A172 (cell line): ENCODE results near the gene TSPAN13. TPM values are rescaled to one million over a fixed set of nuclear protein-coding genes. Genes with fewer than 3 reads are reported as not detected.
"Not testable (repeated sequence)": the region's sequence is repeated elsewhere in the genome, so short reads cannot be mapped to it uniquely, and the experiment has no call there.

ENCODE experiments used
- DNase-seq: peaks from one replicate; pipeline ENCODE4 v3.0.0-alpha.2; 2015; ENCODE audit warnings: low spot score
- total RNA-seq: library from RNA; depleted of rRNA; stranded (reverse); fragments of >200 nt; shearing (Covaris generic); gene quantifications from 2 replicates; pipeline ENCODE4 v1.2.3, GENCODE V29; 2014

TSPAN13 gene
- total RNA-seq, 1 experiment from 2014 or later: 2.4 TPM

DNA sequence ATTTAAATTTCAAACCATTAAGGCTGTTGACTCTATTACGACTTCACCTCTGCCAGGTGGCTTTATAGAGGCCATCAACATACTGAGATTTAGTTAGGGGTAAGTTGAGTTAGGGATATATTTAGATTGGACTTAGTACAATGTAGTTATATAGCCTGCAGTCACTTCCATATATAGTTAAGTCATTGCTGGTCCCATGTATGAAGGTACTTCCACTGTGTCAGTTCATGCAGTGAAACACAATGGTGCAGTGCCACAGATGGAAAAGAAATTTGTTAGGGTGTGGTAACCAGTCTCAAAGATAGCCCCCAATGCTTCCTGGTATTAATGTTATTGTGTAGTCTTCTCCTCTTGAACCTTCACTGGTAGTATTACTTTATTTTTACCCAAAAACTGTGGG lies 12.6 kb upstream of the TSPAN13 start:
- DNase-seq: no peak

DNA sequence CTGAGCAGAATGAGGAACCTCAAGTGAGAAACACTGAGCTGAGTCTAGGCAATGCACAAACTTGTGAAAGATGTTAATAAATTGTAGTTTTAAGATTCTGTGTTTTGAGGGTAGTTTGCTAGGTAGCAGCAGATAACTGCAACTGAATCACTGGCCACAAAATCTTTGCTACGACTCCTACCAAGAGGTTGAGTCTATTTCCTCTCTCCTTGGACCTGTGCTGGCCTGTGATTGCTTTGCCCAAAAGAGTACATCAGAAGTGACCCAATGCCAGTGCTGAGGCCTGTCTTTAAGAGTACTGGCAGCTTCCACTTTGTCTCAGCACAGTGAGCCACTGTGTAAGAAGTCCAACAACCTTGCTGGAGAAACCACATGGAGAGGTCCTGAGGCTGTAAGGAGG lies 11.9 kb upstream of the TSPAN13 start:
- DNase-seq: no peak

DNA sequence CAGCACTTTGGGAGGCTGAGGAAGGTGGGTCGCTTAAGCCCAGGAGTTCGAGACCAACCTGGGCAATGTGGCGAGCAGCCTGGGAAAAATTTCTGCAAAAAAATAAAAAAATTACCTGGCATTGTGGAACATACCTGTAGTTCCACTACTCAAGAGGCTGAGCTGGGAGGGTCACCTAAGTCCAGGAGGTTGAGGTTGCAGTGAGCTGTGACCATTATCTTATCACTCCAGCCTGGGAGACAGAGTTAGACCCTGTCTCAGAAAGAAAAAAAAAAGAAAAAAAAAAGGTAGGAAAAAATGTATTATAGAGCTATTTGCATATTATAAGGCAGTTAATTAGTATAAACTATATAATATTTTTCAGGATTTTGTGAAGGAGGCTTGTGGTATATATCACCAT lies 11.0 kb upstream of the TSPAN13 start:
- DNase-seq: no peak

DNA sequence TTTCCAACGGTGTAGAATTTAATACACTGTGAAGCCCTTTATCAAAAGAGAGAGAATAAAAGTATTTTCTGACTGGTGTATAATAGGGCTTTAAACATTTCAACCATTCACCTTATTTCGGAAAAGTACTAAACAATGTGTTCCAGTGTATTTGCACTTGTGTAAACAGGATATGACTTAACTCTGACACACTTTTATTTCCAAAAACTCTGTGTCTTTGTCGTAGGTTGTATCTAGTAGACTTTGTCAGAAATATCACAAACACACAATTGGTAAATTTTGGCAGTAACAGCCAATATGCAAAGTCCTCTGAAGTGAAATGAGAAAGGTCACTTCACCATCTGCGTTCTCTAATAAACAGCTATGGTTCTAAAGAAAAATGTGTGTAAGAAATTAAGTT lies 10.3 kb upstream of the TSPAN13 start:
- DNase-seq: peak; percentile 45

DNA sequence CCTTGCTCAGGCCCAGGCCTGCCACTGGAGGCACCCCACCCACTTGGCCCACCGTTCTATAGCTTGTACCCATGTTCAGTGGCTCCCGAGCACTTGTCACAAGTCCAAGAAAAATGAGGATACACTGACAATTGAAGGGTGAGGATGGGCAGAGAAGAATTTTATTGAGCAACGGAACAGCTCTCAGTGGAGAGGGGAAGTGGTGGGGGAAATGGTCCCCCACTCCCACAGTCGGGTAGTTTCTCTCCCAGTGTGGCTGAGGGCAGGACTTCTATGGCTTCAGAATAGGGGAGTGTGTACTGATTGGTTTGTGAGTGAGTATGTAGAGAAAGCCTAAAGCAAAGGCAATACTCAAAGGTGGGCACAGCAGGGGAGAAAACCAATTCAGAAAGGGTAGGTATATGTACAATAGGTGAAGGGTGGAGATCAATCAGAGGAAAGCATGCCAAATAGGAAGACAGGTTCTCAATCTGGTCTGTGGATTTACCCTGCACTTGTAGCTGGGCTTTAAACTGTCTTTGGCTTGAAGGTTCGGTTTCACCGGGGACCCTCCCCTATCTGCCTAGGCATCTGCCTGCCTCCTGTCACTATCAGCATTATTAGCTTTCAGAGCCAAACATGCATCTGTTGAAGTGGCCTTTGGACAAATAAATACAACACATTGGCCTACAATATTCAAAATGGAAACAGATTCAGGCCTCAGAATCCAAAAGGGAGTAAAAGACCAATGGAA lies 8.9 kb upstream of the TSPAN13 start:
- DNase-seq: no peak

DNA sequence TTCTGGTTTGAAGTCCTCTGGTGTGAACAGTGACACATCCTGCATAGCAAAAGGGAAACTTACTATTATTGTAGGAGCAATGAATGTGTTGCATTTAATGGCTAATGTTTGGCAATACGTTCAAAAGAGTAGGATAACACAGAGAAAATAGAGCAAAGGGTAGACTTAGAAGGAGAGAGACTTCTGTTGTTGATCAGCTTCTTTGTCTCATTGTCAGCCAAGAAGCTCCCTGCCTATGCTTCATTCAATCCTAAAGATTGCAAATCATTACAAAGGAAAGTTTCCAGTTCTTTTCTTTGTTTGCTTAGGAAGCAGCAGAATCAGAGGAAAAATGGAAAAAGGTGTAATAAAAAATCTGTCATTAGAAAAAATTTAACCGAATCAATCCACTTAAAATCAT lies 7.9 kb upstream of the TSPAN13 start:
- DNase-seq: no peak

DNA sequence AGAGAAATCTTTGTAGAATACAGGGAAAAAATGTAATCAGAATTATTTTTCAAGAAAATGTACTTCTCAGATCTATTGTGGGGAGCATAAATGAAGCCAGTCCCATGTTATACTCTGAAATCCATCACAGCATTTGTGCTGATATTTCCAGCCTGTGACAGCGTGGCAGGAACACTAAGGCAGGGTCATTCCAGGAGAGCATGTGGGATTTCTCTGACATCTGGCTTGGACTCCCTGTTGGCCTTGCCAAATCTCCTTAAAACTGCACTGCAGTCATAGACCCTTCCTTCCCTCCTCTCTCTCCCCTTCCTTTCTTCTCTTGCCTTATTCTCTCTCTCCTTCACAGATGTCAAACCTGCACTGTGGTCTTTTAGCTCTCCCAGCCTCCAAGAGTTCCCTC lies 6.5 kb upstream of the TSPAN13 start:
- DNase-seq: no peak

DNA sequence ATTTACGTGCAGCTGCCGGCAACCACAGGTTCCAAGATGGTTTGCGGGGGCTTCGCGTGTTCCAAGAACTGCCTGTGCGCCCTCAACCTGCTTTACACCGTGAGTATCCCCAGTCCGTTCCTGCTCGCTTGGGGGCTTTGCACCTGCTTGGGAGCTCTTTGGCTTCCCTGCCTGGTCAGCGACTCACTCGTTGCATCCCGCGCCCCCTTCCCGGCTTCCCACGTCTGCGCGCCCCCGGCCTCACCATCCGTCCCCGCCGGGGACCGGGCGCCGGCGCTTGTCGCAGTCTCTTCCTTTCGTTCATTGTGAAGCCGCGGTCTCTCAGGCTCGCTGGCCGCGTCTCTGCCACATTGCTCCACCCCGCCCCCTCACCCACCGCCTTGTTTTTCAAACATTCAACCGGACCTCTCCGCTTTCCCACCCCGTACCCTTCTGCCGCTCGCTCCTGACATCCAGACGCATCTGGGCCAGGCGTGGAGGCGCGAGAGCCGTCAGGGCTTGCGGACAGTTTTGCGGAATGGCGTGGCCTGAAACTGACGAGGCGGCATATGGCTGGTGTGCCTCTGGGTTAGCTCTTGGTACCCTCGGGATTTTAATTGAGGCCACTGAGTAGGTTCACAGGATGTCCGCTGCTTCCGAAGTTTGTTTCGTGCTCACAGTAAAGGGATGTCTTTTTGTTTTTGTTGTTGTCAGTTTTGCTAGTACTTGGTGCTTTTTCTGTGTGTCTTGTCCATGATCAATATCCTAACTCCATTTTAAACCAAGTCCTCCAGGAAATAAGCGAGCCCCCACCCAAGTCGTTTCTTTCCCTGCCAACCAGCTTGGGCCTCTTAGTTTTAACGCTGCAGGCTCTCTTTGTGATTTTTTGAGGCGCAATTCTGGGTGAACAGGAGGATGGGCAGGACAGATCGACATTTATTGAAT lies 639 bp downstream of the TSPAN13 start:
- no peak for DNase-seq

DNA sequence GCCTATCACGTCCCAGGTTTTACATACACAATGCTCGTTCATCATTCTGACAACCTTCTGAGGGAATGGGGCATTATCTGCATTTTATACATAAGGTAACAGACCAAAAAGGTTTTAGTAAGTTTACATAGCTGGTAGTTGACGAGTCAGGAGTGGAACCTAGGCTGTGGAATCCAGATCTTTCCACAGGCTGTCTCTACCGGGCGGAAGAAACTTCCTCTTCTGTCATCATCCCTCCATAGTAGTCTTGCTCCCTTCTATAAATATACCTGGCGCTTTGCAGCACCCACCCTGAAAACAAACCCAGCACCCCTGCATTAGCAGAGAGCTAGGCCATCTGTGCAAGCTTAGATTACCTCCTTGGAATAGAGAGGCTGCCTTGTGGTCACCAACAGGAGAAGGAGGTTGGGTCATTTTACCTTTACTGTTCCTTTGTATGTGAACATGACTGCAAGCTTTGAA lies 1.3 kb downstream of the TSPAN13 start:
- no peak for DNase-seq

DNA sequence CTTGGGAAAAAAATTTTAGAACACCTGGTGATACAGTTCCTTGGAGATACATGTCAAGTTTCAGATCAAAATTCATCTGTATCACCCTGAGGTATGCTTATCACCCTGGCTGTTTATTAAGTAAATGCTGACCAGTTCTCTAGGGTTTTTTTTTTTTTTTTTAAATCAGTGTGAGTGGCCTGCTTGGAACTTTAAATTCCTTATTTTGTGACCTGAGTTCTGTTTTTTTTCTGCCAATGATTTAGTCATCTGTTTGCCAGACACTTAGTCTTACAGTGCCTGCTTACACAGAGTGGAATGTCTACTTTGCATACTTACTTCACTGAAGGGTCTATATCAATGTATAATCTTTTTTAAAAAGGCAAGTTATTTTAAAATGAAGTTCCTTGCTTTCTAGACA lies 1.8 kb downstream of the TSPAN13 start:
- DNase-seq: no peak

DNA sequence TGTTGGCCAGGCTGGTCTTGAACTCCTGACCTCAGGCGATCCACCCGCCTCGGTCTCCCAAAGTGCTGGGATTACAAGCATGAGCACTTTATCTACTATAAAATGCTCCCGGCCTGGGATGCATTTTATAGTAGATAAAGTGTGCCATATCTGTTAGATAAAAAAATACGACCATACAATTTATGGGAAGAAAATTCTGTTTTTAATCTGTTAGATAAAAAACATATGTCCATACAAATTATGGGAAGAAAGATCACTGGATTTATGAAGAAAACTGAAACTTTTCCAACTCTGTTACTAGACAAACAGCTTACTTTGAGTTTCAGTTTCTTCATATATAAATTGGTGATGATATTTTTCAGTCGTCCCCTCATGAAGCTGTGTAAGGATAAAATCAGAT lies 4.5 kb downstream of the TSPAN13 start:
- no peak for DNase-seq

DNA sequence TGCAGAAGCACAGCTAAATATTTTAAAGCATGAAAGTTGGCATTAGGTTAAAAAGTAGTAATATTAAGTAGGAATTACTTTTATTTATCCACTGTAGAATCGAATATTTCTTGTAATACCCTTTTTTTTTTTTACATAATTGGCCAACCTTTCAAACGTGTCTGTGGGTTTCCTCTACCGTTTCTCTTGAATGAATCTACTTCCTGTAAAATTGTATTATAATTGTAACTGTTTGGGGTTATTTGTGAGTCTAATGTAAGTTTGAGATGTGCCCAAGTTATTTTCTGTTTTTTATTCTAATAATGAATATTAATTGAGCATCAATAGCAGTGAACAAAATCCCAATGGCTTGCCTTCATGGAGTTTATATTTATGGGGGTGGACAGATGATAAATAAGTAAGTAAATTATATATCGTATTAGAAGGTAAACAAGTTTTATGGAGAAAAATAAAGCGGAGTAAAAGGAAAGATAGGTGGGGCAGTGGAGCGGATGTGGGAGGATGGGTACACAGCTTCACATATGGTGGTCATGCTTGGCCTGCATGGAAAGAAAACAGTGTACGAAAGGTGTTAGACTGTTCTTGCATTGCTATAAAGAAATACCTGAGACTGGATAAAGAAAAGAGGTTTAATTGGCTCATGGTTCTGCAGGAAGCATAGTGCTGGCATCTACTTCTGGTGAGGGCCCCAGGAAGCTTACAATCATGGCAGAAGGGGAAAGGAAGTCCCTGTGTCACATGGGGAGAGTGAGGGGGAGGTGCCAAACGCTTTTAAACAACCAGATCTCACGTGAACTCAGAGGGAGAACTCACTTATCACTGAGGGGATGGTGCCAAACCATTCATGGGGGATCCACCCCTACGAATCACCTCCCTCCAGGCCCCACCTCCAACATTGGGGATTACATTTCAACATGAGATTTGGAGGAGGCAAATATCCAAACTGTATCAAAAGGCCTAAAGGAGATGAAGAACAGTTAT lies 5.4 kb downstream of the TSPAN13 start:
- no peak for DNase-seq

DNA sequence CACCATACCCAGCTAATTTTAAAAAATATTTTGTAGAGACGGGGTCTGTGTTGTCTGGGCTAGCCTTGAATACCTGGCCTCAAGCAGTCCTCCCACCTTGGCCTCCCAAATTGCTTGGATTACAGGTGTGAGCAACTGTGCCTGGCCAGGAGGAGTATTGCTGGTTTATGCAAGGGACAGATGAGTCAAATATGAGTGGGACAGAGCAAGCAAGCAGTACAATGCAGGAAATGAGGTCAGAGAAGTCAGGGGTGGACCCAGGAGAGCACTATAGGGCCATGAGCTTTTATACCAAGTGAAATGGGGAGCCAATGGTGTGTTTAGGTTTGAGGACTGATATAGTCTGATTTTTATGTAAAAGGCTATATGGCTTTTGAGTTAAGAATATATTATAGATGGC lies 6.3 kb downstream of the TSPAN13 start:
- no peak for DNase-seq

DNA sequence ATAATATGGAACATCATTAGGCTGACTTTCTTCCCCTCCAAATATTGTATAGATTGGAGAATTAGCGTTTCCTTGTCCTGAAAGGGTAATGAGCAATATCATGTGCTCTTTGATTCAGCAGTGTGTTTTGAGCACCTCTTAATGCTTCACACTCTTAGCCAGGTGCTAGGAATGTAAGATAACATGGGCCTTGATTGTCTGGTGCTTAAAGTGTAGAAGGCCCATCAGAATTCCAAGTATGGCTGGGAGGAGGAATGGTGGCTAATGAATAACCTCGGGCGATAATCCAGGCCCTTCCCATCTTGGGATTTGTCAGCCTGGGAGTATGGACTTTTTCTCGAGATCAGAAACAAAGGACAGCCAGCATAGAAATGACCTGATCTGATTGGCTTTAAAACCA lies 8.6 kb downstream of the TSPAN13 start:
- no peak for DNase-seq

DNA sequence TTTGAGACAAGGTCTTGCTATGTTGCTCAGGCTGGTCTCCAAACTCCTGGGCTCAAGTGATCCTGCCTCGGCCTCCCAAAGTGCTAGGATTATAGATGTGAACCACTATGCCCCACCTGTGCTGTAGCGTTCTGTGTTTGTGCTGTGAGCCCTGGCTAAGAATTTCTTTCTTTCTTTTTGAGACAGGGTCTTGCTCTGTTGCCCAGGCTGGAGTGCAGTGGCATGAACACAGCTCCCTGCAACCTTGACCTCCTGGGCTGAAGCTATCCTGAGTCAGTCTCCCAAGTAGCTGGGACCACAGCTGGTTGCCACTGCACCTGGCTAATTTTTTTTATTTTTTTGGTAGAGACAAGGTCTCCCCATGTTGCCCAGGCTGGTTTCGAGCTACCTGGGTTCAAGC lies 11.4 kb downstream of the TSPAN13 start:
- DNase-seq: no peak

DNA sequence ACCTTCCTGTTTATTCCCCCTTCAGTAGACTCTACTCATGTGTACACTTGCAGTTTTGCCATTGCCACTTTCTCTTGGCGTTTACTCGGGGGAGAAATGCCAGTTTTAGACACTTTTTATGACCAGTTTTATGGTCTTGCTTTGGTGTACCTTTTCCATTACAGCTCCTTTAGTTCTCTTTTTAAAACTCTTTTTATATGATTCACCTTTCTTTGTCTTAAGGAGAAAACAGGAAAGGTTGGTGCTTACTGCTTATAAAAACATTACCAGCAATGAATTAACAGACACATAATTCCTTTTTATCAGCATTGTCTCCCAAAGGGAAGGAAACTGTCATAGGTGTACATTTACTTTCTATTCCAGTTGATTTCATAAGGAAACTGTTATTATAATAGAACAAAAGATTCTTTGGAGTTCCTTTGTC lies 11.9 kb downstream of the TSPAN13 start:
- no peak for DNase-seq

DNA sequence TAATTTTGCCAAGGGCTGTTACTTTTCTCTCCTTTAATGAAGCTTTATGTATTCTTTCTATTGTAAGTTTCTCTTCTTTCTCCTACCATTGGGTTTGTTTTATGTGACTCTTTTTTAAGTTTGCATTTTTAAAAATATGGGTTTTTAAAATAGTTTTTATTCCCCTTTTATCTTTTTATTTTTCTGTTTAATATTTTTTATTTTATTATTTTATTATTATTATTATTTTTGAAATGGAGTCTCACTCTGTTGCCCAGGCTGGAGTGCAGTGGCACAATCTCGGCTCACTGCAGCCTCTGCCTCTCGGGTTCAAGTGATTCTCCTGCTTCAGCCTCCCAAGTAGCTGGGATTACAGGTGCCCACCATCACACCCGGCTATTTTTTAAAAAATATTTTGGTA lies 16.4 kb downstream of the TSPAN13 start:
- not testable (repeated sequence) for DNase-seq

DNA sequence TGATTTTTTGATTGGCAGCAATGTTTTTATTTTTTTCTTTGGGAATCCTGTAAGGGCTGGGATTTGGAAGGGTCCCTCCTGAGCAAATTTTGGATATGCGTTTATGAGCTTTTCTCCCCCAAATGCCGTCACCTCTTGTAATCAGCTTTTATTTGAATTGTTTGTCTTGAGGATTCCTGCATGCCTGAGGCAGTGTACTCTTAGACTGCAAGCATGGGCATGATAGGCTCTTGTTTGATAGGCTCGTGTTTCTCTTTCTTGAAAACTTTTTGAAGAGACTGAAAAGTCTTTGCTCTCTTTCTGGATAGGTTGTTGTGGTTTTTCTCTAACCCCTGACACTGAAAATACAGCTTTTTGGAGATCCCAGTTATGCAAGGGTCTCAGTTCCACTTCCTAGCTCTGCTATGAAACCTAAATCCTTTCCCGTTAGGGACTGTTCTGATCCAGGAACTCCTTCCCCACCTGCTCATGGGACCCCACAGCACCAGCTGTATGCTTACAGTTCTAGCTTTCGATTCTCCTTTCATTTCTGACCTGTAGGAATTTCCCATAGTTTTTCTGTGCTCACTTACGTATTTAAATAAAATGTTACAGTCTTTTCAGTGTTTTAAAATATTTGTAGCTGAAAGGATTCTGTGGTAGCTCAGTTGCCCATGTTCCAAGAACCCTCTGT lies 17.2 kb downstream of the TSPAN13 start:
- no peak for DNase-seq

DNA sequence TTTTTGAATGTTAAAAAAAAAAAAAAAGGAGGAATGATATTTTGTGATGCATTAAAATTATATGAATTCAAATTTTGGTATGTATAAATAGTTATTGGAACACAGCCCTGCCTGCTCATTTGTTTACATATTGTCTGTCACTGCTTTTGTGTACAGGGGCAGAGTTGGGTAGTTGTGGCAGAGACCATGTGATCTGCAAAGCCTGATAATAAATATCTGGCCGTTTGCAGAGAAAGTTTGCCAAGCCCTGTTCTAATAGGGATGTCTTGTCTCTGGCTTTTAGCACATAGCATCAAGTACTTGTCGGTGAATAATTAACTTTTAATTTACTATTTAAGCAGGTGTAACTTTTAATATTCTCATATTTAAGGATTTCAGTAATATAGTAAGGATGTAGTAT lies 19.8 kb downstream of the TSPAN13 start:
- no peak for DNase-seq

DNA sequence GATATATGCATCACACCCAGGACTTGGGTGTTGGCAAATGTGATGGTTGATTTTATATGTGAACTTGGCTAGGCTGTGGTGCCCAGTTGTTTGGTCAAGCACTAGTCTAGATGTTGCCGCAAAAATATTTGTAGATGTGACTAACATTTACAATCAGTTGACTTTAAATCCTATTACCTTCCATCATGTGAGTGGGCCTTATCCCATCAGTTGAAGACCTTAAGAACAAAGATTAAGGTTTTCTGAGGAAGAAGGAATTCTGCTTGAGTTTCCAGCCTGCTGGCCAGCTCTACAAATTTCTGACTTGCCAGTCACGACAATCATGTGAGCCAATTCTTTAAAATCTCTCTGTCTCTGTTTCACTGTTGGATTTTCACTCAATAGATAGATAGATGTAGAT lies 20.3 kb downstream of the TSPAN13 start:
- DNase-seq: no peak

DNA sequence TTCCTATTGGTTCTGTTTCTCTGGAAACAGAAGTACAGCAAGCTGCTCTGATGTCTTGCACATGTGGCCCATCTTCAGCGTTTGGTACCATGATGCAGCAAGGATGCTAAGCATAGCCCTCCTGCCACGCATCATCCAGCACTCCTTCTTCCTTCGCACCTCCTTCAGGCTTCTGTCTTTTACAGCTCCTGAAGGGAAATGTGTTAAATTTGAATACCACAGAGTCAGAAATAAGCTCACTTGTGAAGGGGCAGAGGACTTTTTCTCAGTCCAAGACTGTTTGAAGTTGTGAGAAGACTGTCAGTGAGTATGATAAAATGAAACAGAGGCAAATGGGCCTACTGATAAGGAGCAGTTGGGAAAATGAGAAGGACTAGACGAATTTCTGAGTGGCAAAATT lies 20.7 kb downstream of the TSPAN13 start:
- DNase-seq: no peak
